Ammon's horn (tissue), 1 donor: ENCODE measurements around the gene CD109.
A peak's percentile ranks its signal among the peaks of the same experiment; 100 is the strongest.

Source experiments
- DNase-seq: peaks from one replicate; pipeline ENCODE4 v3.0.0-alpha.2; 2016; ENCODE audit warnings: low spot score

Gene CD109

DNA sequence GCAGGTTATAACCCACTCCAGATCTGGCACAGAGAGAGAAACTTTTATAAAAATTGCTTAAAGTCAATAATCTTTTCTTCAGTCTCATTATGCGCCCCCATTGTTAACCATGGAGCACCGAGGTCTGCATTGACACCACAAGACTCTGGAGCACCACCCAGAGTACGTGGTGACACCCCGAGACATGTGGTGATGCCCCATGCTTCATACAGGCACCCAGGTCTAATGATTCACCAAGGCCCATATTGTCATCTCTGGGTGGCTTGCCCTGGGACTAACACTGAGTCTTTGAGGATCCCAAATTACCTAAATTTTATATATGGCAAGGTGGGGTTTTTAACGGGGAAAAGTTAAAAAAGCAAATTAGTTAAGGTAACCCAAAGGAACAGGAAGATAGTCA, 31.1 kb downstream of the CD109 start:
- no peak for DNase-seq

DNA sequence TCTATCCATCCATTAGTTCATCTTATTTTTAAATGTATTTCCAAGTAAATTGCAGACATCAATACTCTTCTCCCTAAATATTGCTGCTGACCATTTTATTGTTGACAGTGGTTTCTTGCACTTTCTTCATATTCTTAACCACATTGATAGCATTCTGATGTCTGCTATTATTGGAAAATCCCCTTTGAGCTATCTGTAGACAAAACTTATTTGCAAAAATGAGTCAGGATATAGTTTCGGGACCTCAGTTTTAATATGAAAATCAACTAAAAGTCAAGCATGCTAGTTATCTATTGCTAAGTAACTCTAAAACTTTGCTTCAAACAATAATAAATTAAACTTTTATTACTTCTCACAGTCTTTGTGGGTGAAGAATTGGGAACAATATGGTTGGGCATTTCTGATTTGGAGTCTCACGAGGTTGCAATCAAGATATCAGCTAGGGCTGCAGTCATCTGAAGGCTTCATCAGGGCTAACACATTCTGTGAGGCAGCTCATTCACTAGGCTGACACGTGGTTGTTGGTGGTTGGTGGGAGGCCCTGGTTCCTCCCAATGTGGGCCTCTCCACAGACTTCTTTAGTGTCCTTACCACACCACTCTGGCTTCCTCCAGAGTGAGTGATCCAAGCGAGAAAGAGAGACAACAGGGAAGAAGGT, 32.7 kb downstream of the CD109 start:
- no peak for DNase-seq

GRCh38 chr6:73731285-73731684, 35.3 kb downstream of the CD109 start:
- no peak for DNase-seq

DNA sequence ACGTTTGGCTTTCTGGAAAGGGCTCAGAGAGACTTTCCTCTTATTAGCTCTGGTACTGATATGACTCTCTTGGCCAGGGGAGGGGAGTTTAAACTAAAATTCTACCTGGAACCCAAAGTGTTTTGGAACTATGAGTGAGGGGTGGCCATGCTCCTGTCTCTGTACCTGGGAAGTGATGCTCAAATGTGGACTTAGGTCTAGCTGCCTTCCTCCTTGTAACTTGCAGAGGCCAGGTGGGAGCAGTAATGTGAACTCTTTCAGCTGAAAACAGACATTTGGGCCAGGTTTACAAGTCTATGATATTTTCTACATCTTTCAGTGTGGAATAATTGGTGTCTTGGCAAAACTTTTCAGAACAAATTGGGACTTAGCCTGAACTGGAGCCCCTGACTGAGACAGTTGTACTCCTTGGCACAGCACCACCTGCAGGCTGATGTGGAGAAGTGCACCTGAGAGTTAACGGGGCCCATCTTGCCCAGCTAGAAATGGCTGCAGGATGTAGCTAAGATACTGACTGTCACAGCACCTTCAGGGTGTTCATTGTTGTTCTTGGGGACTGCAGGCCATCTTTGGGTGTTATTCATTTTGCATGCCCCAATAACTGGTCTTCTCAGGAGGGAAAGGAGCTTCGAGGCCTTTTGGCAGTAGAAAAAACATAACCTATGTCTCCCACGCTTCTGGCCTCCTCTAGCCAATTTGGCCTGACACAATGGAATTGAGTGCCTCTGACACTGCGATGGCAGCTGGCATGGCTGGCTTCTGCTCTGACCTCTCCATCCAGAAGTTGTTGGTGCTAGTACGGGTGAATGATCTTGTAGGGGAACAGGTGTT, 37.1 kb downstream of the CD109 start:
- peak; percentile 85 for DNase-seq

DNA sequence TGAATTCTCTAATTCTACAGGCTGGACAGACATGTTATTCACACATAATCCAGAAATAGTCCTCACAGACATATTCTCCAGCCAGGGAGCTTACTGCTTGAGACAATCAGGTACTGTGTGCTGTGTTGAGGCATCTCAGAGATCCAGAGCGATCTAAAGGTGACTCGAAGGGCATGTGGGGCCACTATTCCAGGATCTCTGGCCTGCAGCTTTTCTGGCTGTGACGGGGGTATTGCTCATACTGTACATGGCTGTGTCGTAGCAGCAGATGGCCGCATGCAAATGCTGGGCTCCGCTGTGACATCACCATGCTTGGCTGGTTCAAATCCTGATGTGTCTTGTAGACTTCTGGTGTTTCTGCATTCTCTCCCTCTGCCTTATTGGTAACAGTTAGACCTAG, 37.8 kb downstream of the CD109 start:
- DNase-seq: no peak

- DNase-seq: no peak
These were observed 38.9 kb downstream of the CD109 start for GRCh38 chr6:73734832-73735453.

- no peak for DNase-seq
These were observed 42.5 kb downstream of the CD109 start for GRCh38 chr6:73738367-73739028.

GRCh38 chr6:73739096-73739495, 43.1 kb downstream of the CD109 start:
- DNase-seq: peak; percentile 81

DNA sequence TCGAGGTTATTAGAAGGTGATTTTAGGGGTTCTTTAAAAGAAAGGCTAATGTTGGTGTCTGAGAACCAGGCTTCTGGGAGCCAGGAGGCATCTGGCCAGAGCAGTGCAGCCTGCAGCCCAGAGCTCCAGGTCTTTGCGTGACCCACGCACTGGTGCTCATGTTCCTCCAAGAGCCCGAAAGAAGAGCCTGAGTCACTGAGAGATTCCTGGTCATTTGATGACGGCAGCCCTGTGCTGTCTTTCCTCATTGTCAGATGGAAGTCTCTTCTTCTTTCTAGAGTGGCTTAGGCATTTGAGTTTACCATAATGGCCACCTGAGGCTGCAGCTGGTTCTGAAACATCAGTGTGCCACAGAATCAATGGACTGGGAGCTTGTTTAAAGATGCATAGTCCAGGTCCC, 46.4 kb downstream of the CD109 start:
- no peak for DNase-seq

GRCh38 chr6:73743081-73743480, 47.1 kb downstream of the CD109 start:
- no peak for DNase-seq

GRCh38 chr6:73743556-73743955, 47.6 kb downstream of the CD109 start:
- DNase-seq: no peak

- no peak for DNase-seq
These were observed 50.8 kb downstream of the CD109 start for GRCh38 chr6:73746787-73747186.

DNA sequence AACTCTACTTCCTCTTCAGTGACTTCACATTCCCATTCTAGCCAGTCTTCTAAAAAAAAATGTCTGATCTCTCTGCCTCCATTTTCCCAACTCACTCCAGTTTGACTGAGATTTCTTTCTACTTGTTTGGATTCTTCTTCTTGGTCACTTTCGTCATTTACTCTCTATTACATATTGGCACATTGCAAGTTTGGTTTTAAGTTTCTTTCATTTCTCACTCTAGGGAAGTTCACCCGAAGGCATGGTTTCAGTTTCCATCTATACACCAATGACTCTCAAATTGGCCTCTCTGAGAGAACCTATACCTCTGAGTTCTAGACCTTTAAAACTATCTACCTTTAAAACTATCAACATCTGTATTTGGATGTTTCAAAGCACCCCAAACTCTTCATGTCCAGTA, 51.3 kb downstream of the CD109 start:
- DNase-seq: no peak

- no peak for DNase-seq
These were observed 56.9 kb downstream of the CD109 start for GRCh38 chr6:73752943-73753342.

- no peak for DNase-seq
These were observed 70.0 kb downstream of the CD109 start for GRCh38 chr6:73766040-73766439.

- DNase-seq: no peak
These were observed 72.6 kb downstream of the CD109 start for GRCh38 chr6:73768558-73768957.

DNA sequence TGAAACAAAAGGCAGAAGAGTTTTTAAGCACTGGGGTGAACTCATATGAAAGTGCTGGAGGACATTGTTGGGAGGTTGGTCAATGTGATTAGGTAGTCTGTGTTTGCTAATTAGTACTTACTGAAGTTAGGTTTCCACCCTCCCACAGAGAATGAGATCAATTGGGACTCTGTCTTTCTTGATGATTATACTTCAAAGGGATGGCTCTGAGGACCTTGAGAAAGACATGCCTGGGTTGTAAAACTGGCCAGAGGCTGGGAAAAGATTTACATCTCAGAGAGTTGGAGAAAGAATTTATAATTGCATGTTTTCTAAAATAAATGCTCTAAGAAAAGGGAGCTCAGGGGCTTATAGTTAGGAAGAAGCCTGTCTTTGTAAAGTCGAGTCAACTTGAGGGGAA, 74.0 kb downstream of the CD109 start:
- DNase-seq: no peak

GRCh38 chr6:73774311-73774774, 78.3 kb downstream of the CD109 start:
- DNase-seq: no peak

- DNase-seq: no peak
These were observed 83.9 kb downstream of the CD109 start for GRCh38 chr6:73779943-73780342.

- DNase-seq: no peak
These were observed 86.9 kb downstream of the CD109 start for GRCh38 chr6:73782911-73783310.

DNA sequence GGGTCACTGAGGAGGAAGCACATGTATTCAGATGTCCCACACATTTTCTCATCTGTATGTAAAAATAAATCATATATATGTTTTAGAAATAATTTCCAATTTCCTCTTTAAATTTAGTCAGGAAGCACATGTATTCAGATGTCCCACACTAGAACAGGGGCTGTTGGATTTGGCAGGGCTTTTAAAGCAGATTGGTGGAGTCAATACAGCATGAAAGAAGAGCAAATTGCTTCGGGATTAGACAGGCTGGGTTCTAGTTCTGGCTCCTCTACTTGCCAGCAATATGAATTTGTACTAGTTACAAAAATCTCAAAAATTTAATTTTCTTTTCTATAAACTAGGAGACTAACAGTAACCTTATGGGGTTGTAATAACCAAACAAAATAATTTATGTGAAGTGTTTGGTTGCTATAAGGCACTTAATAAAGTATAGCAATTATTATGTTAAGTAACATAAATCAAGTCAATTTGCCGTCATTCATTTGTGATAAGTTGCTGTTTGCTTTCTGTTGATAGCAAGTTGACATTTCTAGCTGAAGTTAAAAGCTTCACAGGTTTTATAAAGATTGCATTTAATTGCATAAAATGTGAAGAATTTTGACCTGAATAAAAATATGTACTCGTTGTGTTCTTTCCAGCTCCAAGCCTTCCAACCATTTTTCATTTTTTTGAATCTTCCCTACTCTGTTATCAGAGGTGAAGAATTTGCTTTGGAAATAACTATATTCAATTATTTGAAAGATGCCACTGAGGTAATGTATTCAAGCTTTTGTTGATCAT, 88.9 kb downstream of the CD109 start:
- DNase-seq: no peak

GRCh38 chr6:73790574-73790973, 94.6 kb downstream of the CD109 start:
- no peak for DNase-seq
